ENCODE measurements around the gene FCAMR.

FCAMR gene

DNA sequence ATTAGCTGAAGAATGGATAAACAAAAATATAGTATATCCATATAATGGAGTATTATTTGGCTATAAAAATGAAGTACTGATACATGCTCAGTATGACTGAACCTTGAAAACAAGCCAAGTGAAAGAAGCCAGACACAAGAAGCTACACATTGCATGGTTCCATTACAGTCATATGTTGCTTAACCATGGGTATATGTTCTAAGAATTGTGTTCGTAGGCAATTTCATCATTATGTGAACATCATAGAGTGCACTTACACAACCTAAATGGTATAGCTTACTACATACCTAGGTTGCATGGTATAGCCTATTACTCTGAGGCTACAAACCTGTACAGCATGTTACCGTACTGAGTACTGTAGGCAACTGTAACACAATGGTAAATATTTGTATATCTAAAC is 28.6 kb upstream of the FCAMR start:
- Histone ChIP-seq H3K4me3 (ENCODE audit: control insufficient read depth in 1 of 7, extremely low read depth in 1 of 7, insufficient read depth in 4 of 7, low read depth in 2 of 7, low read length in 6 of 7) (no peak overlapping the region), H3K36me3 (ENCODE audit: control insufficient read depth in 4 of 4, insufficient read depth in 4 of 4, low read length in 3 of 4) (no peaks in the 10 kb centered on the region), H3K27me3 (replicated peaks in 2 of 5; ENCODE audit: control insufficient read depth in 4 of 5, insufficient read depth in 5 of 5, low read length in 4 of 5) (no peaks in the 10 kb centered on the region), H3K27ac (ENCODE audit: insufficient read depth in 1 of 2, low read depth in 1 of 2, low read length in 2 of 2, poor library complexity in 1 of 2, severe bottlenecking in 2 of 2) (no peak overlapping the region), H3K4me1 (ENCODE audit: control extremely low read depth in 1 of 4, control insufficient read depth in 4 of 4, insufficient read depth in 4 of 4, low read length in 3 of 4) (peaks cover 0 to 4% (median 0%) of the 10 kb centered on the region in 4 experiments), H3K9me3 (ENCODE audit: control extremely low read depth in 1 of 5, control insufficient read depth in 4 of 5, insufficient read depth in 2 of 5, low read depth in 1 of 5, low read length in 4 of 5) (no peaks in the 10 kb centered on the region)
- ChIA-PET CTCF (interaction anchor here (1.1 to 1.6 kb wide), 3 partner anchors 8 to 199 kb away, joined by 3 to 4 read pairs (median 4); no protein-coding TSS in a partner anchor), POLR2A (no interaction called here)
- WGBS (ENCODE audit: insufficient coverage): no CpG with 5 or more reads among the region's 2 CpGs
- no peak for DNase-seq

DNA sequence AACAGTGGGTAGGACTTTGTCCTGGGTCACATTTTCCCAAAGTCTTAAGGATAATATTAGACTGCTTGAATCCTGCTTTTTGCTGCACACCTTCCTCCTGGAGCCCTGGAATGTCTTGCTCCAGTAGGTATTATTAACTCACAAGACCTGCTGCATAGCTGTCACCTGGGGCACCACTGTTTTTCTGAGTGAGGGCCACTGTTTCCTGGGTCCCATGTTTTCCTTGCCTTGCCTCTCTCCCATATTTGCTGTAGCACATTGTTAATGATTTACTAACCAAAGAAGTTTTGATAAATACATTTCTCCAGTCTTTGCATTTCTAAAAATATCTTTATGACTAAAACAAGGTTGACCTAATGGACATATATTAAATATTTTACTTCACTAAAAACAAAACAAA is 22.5 kb upstream of the FCAMR start:
- ChIA-PET POLR2A (no interaction called here), CTCF (interaction anchor here (1.2 to 3.0 kb wide), 6 partner anchors 8 to 57 kb away, joined by 3 to 17 read pairs (median 4); no protein-coding TSS in a partner anchor)
- Histone ChIP-seq H3K27ac (ENCODE audit: insufficient read depth in 1 of 2, low read depth in 1 of 2, low read length in 2 of 2, poor library complexity in 1 of 2, severe bottlenecking in 2 of 2) (no peak overlapping the region), H3K9me3 (ENCODE audit: control extremely low read depth in 1 of 5, control insufficient read depth in 4 of 5, insufficient read depth in 2 of 5, low read depth in 1 of 5, low read length in 4 of 5) (no peaks in the 10 kb centered on the region), H3K36me3 (ENCODE audit: control insufficient read depth in 4 of 4, insufficient read depth in 4 of 4, low read length in 3 of 4) (no peaks in the 10 kb centered on the region), H3K4me3 (ENCODE audit: control insufficient read depth in 1 of 7, extremely low read depth in 1 of 7, insufficient read depth in 4 of 7, low read depth in 2 of 7, low read length in 6 of 7) (no peak overlapping the region), H3K27me3 (replicated peaks in 2 of 5; ENCODE audit: control insufficient read depth in 4 of 5, insufficient read depth in 5 of 5, low read length in 4 of 5) (no peaks in the 10 kb centered on the region), H3K4me1 (ENCODE audit: control extremely low read depth in 1 of 4, control insufficient read depth in 4 of 4, insufficient read depth in 4 of 4, low read length in 3 of 4) (no peaks in the 10 kb centered on the region)
- DNase-seq: no peak

DNA sequence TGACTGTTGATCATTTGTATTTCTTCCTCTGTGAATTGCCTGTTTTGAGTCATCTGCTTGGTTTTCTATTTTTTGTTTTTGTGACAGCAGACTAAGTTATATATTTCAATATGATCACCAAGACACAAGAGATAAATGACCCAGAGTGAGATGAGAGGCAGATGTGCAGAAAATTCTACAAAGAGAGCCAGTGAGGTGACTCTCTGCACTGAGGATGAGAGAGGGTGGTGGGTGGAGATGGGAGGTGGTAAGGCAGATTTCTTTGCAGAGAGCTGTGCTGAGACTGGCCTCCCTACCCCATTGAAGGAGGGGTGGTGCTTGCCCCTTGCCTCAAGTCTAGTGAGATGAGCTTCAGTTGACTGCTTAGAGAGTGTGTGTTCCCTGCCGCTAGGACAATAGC is 17.6 kb upstream of the FCAMR start:
- H3K9me3 ChIP-seq (ENCODE audit: control extremely low read depth in 1 of 5, control insufficient read depth in 4 of 5, insufficient read depth in 2 of 5, low read depth in 1 of 5, low read length in 4 of 5): no peaks in the 10 kb centered on the region
- no peaks in the 10 kb centered on the region for H3K4me1 ChIP-seq (ENCODE audit: control extremely low read depth in 1 of 4, control insufficient read depth in 4 of 4, insufficient read depth in 4 of 4, low read length in 3 of 4)
- H3K27ac ChIP-seq (ENCODE audit: insufficient read depth in 1 of 2, low read depth in 1 of 2, low read length in 2 of 2, poor library complexity in 1 of 2, severe bottlenecking in 2 of 2): no peak overlapping the region
- no peak for DNase-seq
- 100% methylated on average over 1 of the region's 1 CpG for WGBS (ENCODE audit: insufficient coverage)
- H3K27me3 ChIP-seq (replicated peaks in 2 of 5; ENCODE audit: control insufficient read depth in 4 of 5, insufficient read depth in 5 of 5, low read length in 4 of 5): peaks cover 0 to 5% (median 0%) of the 10 kb centered on the region in 5 experiments
- no peaks in the 10 kb centered on the region for H3K36me3 ChIP-seq (ENCODE audit: control insufficient read depth in 4 of 4, insufficient read depth in 4 of 4, low read length in 3 of 4)
- POLR2A ChIA-PET: no interaction called here
- no peak overlapping the region for H3K4me3 ChIP-seq (ENCODE audit: control insufficient read depth in 1 of 7, extremely low read depth in 1 of 7, insufficient read depth in 4 of 7, low read depth in 2 of 7, low read length in 6 of 7)
- CTCF ChIA-PET: interaction anchor here (1.1 to 10.8 kb wide), 4 partner anchors 16 to 55 kb away, joined by 3 to 220 read pairs (median 4); no protein-coding TSS in a partner anchor

DNA sequence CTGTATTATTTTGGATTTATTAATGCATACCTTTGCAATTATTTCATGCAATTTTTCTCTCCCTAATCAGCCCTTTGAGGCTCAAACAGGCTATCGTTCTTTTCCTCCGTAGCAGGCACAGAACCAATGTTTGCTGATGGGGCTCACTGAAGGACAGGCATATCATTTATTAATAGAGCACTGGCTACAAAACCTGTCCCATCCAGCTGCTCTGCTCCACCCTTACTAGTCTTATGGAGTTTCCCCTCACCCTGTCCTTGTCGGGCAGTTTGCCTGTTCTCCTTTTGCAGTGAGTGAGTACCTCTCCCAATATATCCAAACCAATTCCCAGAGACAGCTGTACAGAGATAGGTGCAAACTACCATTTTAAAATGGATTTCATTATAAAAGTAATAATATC is 16.6 kb upstream of the FCAMR start:
- WGBS (ENCODE audit: insufficient coverage): 95% methylated on average over 2 of the region's 3 CpGs
- H3K27ac ChIP-seq (ENCODE audit: insufficient read depth in 1 of 2, low read depth in 1 of 2, low read length in 2 of 2, poor library complexity in 1 of 2, severe bottlenecking in 2 of 2): no peak overlapping the region
- no peaks in the 10 kb centered on the region for H3K9me3 ChIP-seq (ENCODE audit: control extremely low read depth in 1 of 5, control insufficient read depth in 4 of 5, insufficient read depth in 2 of 5, low read depth in 1 of 5, low read length in 4 of 5)
- H3K4me3 ChIP-seq (ENCODE audit: control insufficient read depth in 1 of 7, extremely low read depth in 1 of 7, insufficient read depth in 4 of 7, low read depth in 2 of 7, low read length in 6 of 7): no peak overlapping the region
- ChIA-PET CTCF (interaction anchor here (1.0 to 10.8 kb wide), 4 partner anchors 19 to 260 kb away, joined by 3 to 220 read pairs (median 4); no protein-coding TSS in a partner anchor), POLR2A (no interaction called here)
- peaks cover 0 to 6% (median 0%) of the 10 kb centered on the region in 5 experiments for H3K27me3 ChIP-seq (replicated peaks in 2 of 5; ENCODE audit: control insufficient read depth in 4 of 5, insufficient read depth in 5 of 5, low read length in 4 of 5)
- H3K4me1 ChIP-seq (ENCODE audit: control extremely low read depth in 1 of 4, control insufficient read depth in 4 of 4, insufficient read depth in 4 of 4, low read length in 3 of 4): no peaks in the 10 kb centered on the region
- DNase-seq: no peak
- H3K36me3 ChIP-seq (ENCODE audit: control insufficient read depth in 4 of 4, insufficient read depth in 4 of 4, low read length in 3 of 4): no peaks in the 10 kb centered on the region

DNA sequence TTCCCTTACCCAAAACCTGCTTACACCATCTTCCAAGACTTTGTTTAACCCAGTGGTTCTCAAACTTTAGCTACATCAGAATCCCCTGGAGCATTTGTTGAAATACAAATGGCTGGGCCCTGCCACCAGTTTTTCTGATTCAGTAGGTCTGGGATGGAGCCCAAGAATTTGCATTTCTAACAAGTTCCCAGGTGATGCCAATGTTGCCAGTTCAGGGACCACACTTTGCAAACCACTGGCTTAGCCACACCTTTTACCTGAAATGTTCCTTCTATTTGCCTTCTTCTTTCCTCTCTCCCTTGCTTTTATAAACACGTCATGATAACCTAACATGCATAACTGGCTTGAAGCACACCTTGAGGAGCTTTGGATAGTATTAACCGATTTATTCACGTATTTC is 16.1 kb upstream of the FCAMR start:
- ChIA-PET POLR2A (no interaction called here), CTCF (interaction anchor here (1.0 to 10.8 kb wide), 6 partner anchors 13 to 260 kb away, joined by 3 to 220 read pairs (median 4); no protein-coding TSS in a partner anchor)
- DNase-seq: no peak

DNA sequence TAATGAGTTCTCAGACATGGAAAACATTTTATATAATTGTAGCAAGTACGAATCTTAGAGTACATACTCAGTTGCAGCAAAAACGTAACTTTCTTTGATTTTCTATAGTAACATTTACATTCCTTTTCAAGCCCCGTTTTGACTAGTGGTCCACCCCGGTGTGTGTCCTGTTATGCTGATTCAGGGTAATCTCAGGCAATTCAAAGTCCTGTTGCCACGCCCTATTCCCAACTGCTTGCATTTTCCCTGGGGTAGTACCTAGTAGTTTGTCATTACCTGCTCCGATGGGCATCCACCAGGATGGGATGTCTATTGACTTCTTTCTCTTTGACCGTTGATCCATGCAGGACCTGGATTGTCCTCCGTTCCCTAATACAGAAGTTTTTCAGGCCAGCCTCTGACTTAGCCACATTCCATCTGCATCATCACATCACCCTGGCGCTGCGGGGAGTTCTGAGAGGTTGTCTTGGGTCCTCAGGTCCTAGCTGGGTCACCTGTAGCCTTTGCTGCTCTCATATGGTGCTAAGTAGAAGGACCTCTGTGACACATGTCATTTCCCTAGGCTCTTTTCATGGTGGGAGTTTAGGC is 15.0 kb upstream of the FCAMR start:
- ChIA-PET CTCF (interaction anchor here (1.0 to 10.8 kb wide), 6 partner anchors 11 to 120 kb away, joined by 3 to 220 read pairs (median 4); partner anchors contain the start of gene IL20), POLR2A (no interaction called here)

More for the DNA sequence above, 16.1 kb upstream of the FCAMR start:
- WGBS (ENCODE audit: insufficient coverage): 92% methylated on average over 2 of the region's 3 CpGs
- Histone ChIP-seq H3K36me3 (ENCODE audit: control insufficient read depth in 4 of 4, insufficient read depth in 4 of 4, low read length in 3 of 4) (no peaks in the 10 kb centered on the region), H3K9me3 (ENCODE audit: control extremely low read depth in 1 of 5, control insufficient read depth in 4 of 5, insufficient read depth in 2 of 5, low read depth in 1 of 5, low read length in 4 of 5) (no peaks in the 10 kb centered on the region), H3K27ac (ENCODE audit: insufficient read depth in 1 of 2, low read depth in 1 of 2, low read length in 2 of 2, poor library complexity in 1 of 2, severe bottlenecking in 2 of 2) (no peak overlapping the region), H3K4me3 (ENCODE audit: control insufficient read depth in 1 of 7, extremely low read depth in 1 of 7, insufficient read depth in 4 of 7, low read depth in 2 of 7, low read length in 6 of 7) (no peak overlapping the region), H3K4me1 (ENCODE audit: control extremely low read depth in 1 of 4, control insufficient read depth in 4 of 4, insufficient read depth in 4 of 4, low read length in 3 of 4) (no peaks in the 10 kb centered on the region), H3K27me3 (replicated peaks in 2 of 5; ENCODE audit: control insufficient read depth in 4 of 5, insufficient read depth in 5 of 5, low read length in 4 of 5) (peaks cover 0 to 6% (median 0%) of the 10 kb centered on the region in 5 experiments)

DNA sequence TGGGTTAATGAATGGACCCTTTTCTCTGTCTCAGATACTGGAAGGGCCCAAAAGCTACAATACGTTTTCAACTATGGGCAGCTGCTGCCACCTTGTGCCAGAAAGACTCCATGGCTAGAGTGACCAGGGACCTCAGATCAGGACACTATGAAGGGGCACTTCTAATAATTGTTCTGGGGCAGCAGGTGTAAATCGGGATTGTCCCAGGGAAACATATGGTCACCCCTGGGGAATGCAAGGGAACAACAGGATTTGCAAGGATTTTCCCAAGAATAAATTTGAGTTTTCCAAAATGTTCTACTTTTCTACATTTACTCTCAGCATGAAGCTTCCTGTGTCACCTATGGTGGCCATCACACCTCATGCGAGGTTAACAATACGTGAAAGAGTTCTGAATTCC is 12.0 kb upstream of the FCAMR start:
- peak; percentile 56 to 68 (median 66) for DNase-seq
- 34% methylated on average over 4 of the region's 4 CpGs for WGBS (ENCODE audit: insufficient coverage)
- CTCF ChIA-PET: interaction anchor here (0.6 to 10.8 kb wide), 54 partner anchors 9 to 493 kb away, joined by 3 to 220 read pairs (median 5); partner anchors contain the start of genes DYRK3, FCAMR, FCMR and PIGR

More for the DNA sequence above, 15.0 kb upstream of the FCAMR start:
- Histone ChIP-seq H3K4me1 (ENCODE audit: control extremely low read depth in 1 of 4, control insufficient read depth in 4 of 4, insufficient read depth in 4 of 4, low read length in 3 of 4) (peaks cover 0 to 2% (median 0%) of the 10 kb centered on the region in 4 experiments), H3K36me3 (ENCODE audit: control insufficient read depth in 4 of 4, insufficient read depth in 4 of 4, low read length in 3 of 4) (no peaks in the 10 kb centered on the region), H3K9me3 (ENCODE audit: control extremely low read depth in 1 of 5, control insufficient read depth in 4 of 5, insufficient read depth in 2 of 5, low read depth in 1 of 5, low read length in 4 of 5) (no peaks in the 10 kb centered on the region), H3K4me3 (ENCODE audit: control insufficient read depth in 1 of 7, extremely low read depth in 1 of 7, insufficient read depth in 4 of 7, low read depth in 2 of 7, low read length in 6 of 7) (no peak overlapping the region), H3K27ac (ENCODE audit: insufficient read depth in 1 of 2, low read depth in 1 of 2, low read length in 2 of 2, poor library complexity in 1 of 2, severe bottlenecking in 2 of 2) (no peak overlapping the region), H3K27me3 (replicated peaks in 2 of 5; ENCODE audit: control insufficient read depth in 4 of 5, insufficient read depth in 5 of 5, low read length in 4 of 5) (peaks cover 0 to 6% (median 0%) of the 10 kb centered on the region in 5 experiments)
- WGBS (ENCODE audit: insufficient coverage): 97% methylated on average over 6 of the region's 10 CpGs
- DNase-seq: no peak

More for the DNA sequence above, 12.0 kb upstream of the FCAMR start:
- H3K4me3 ChIP-seq (ENCODE audit: control insufficient read depth in 1 of 7, extremely low read depth in 1 of 7, insufficient read depth in 4 of 7, low read depth in 2 of 7, low read length in 6 of 7): no peak overlapping the region
- H3K4me1 ChIP-seq (ENCODE audit: control extremely low read depth in 1 of 4, control insufficient read depth in 4 of 4, insufficient read depth in 4 of 4, low read length in 3 of 4): peaks cover 0 to 5% (median 0%) of the 10 kb centered on the region in 4 experiments
- H3K27ac ChIP-seq (ENCODE audit: insufficient read depth in 1 of 2, low read depth in 1 of 2, low read length in 2 of 2, poor library complexity in 1 of 2, severe bottlenecking in 2 of 2): no peak overlapping the region
- H3K9me3 ChIP-seq (ENCODE audit: control extremely low read depth in 1 of 5, control insufficient read depth in 4 of 5, insufficient read depth in 2 of 5, low read depth in 1 of 5, low read length in 4 of 5): no peaks in the 10 kb centered on the region
- POLR2A ChIA-PET: interaction anchor here (1.0 to 1.4 kb wide), 2 partner anchors 9 to 47 kb away, joined by 3 to 4 read pairs; no protein-coding TSS in a partner anchor
- H3K36me3 ChIP-seq (ENCODE audit: control insufficient read depth in 4 of 4, insufficient read depth in 4 of 4, low read length in 3 of 4): no peaks in the 10 kb centered on the region
- H3K27me3 ChIP-seq (replicated peaks in 2 of 5; ENCODE audit: control insufficient read depth in 4 of 5, insufficient read depth in 5 of 5, low read length in 4 of 5): peaks cover 0 to 6% (median 0%) of the 10 kb centered on the region in 5 experiments

Measured in common myeloid progenitor, CD34-positive (primary cell).